ENCODE results near the gene TRIM31.

TRIM31 gene

GRCh38 chr6:30113841-30114240, 951 bp upstream of the TRIM31 start:
- DNase-seq (ENCODE audit: low read depth), result no peak

DNA sequence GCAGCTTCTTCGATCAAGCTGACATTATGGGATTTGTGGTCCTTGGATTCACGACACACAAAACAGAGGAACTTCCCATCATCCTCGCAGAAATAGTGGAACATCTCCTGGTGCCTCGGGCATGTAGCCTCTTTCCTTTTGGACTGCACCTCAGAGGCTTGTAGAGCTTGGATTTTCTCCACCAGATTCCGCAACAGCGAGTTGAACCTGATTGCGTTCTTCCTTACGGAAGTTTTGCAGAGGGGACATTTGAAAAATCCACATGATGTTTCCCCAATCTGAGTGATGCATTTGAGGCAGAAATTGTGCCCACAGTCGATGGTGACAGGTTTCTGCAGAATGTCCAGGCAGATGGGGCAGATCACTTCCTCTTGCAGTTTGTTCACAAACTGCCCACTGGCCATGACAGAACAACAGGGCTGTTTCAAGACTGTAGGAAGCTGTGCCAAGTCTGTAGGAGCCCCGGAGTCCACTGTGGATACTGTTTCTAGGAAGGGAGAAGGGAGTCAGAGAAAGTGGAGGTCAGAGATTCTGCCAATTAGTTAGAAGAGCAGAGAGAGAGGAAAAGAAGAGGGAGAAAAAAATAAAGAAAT, 392 bp downstream of the TRIM31 start:
- DNase-seq (ENCODE audit: low read depth), result no peak

DNA sequence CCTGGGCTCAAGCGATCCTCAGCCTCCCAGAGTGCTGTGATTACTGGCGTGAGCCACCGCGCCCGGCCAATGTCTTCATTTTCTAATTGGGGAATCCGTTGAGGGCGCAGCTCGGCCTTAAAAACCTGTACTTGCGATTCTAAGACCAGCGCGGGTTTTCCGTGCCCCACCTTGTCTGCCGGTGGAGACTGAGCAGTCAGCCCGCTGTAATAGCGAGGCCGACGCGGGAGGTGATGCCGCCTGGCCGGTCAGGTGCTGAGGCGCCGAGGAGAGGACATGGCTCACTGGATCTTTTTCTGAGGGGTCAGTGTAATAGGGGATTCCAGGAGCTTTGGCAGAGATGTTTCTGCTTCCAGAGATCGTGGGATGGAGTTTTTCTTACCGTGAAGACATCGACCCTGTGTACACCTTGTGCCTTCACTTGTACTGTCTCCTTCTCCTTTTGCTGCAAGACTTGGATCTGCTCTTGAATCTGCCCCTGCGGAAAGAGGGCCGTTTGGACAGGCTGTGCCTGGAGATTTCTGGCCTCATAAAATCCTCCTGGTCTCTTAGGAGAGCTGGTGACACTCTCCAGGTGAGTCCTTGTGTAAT, 1.5 kb downstream of the TRIM31 start:
- no peak for DNase-seq (ENCODE audit: low read depth)

DNA sequence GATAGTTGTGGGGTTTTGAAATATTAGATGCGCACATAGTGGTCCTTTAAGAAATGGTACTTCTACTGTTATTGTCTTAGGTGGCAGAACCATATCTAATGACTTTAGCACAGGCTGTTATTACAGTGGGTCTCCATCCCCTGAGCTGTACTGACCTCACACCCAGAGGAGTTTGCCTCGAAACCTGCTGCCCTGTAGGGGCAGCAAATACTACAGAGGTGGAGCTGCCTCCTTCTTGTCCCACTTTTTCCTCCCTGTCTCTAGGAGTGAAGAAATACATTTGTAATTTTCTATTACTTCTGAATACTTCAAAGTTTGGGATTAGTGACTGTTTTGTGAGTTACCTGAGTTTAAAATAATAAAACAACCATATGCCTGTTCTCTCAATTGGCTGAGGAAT, 8.2 kb downstream of the TRIM31 start:
- no peak for DNase-seq (ENCODE audit: low read depth)

GRCh38 chr6:30103872-30104179, 9.1 kb downstream of the TRIM31 start:
- no peak for DNase-seq (ENCODE audit: low read depth)

- DNase-seq (ENCODE audit: low read depth), result peak; percentile 71
These were observed 9.7 kb downstream of the TRIM31 start for GRCh38 chr6:30102970-30103871.

DNA sequence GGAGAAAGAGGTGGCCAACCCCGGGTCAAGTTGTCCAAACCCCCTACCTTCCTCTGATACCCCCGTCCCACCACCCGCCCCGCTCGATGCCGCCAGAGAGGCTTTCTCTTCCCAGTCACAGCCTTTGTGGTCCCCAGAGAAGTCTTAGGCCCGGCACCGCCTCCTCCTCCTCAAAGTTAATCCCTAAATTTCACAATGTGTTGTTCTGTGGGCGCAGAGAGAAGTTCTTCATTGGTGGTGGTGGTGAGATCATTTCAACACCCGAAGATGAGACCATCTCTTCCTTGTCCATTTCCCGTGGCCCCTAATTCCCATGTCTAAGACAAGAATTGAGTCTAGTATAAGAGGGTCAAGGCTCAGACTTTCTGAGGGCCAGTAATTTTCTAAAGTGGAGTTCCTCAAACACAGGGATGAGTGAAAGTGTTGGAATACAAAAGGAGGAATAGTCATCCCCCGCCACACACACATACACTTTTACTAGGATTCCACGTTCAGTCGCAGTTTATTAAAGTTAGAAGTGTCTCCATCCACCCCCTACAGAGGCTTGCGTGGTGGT, 10.4 kb downstream of the TRIM31 start:
- DNase-seq (ENCODE audit: low read depth), result no peak

DNA sequence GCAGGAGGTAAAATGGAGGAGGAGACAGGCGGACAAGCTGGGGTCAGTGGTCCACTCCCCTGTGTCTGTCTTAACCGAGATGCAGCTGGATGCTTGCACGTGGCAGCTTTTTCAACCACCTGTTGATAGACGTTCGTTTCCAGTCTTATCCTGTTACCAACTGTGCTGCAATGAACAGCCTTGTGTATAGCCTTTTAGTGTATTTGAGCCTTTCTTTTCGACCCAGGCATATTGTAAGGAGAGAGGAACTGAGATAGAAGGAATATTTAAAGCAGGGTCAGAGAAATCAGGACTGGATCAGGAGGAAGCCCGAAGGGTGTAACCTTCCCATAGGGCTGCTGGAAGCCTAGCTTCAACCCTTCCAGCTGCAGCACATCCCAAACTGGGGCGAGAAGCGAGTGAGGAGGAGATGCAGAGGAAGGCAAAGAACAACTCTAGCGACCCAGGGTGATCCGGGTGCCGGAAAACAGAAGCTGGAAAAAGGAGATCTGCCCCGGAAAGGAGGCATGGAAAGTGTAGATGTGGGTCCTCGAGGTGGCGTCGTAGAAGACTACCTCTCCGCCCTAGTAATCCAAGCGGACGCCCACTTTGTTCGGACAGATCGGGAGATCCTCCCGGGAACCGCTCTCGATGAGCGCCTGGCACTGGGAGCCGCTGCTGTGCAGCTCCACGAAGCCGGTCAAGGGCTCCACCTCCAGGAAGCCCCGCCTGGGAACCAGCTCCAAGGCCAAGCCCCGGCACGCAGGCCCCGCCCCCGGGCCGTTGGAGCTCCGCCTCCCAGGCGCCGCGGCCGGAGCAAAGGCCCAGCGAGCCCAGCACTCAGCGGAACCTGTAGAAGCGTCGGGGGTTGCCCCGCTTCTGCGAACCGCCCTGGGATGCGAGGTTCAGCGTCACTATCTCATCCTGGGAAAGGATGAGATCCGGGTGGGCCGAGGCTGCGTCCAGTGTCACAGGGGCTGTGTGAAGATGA, 11.2 kb downstream of the TRIM31 start:
- DNase-seq (ENCODE audit: low read depth), result peak; percentile 56

DNA sequence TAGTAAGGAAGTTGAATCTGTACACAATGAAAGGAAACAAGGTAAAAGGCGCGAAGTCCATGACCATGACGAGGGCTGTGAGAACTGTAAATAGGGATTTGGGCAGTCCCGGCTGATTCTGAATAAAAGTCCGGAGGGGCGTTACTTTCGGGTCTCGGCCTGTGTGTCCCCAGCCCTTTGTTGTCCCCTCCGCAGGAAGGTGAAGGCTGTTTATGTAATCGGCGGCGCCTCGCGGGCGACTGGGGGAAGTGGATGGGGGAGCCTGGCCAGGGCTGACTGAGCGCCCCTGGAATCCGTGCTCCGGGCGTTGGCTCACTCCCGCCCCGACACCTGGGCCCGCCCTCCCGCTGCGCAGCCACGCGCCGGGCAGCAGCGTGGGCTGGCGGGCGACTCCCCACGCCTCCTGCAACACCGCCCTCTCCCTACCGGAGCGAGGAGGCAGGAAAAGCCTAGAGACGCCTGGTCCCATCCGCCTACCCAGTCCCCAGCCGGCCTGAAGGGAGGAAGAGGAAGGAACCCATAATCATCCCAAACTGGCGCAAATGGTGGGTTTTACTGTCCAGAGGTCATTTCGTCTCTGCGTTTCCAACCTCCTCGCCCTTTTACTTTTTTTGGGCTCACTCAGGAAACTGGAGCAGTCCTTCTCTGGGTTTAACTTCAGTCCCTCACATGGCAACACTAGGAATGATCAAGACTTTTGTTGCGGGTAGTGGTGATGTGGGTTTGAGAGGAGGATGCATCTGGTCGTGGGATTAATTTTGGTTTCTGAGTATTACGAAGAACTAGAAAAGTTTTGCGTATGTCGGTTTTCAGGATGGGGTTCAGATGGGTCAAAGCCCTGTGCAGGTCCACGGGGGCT, 12.1 kb downstream of the TRIM31 start:
- peak; percentile 9 for DNase-seq (ENCODE audit: low read depth)

DNA sequence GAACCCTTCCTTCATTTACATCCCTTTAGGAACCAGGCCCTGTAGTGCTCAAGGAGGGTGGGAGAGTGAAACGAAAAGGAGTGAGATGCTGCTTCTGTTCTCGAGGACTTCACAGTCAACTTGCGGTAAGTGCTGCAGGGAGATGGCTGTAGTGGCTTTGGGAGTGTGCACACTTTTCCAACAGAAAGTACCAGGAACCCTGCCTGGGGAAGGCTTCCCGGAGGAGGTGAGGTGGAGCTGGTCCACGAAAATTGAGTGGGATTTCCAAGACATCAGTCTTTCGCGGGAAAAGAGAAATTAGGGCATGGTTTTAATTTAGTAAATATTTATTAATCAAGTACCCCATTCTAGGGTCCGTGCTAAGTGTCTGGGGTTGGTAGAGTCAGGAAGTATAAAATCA, 12.7 kb downstream of the TRIM31 start:
- DNase-seq (ENCODE audit: low read depth), result no peak

DNA sequence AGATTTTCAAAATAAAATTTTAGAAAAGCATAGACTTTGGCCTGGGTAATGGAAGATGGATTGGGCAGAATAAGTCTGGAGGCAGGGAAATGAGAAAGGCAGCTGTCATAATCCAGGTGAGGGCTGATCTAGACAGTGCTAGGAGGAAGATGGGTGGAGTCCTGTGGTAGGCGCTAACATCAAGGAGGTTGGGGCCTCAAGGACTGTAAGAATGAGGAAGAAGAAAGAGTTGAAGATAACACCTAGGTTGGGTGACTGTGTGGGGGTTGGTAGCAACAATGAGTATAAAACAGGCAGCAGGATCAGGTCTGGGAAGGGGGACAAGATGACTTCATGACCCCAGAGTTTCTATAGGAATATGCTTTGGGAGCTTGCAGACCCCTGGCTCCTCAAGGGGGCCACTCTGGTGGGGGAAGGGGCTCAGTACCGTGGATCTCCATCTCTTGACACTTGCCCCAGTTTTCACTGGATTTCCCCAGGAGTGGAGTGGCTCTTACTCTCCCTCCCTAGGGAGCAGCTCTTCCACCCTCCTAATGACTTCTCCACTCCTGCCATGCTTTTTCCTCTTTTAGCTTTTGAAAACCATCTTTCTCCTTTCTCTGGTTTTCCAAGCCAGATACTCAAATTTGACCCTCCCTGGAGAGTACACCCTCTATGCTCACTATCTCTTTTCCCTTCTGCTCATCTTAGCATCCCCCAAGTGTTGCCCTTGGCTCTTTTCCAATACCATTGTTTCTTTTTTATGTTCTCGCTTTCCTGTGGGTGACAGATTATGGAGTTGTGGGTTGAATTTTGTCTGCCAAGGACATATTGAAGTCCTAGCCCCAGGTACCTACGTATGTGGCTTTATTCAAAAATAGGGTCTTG, 14.8 kb downstream of the TRIM31 start:
- no peak for DNase-seq (ENCODE audit: low read depth)

DNA sequence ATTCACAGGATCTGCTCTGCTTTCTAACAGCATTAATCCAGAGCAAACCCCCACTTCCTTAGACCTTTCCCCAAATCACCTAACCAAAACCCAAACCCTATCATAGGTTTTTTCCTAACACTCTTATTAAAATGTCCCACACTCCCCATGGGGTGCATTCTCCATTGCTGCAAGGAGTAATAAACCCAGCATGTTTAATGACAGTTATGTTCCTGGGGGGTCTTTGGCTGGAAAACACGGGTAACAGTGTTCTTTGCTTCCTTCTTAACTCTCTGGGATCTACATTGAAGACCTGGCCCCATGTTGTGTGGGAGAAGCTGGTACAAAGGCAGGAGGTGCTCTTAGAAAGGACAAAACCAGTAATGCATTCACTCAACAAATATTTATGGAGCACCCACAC, 16.1 kb downstream of the TRIM31 start:
- no peak for DNase-seq (ENCODE audit: low read depth)

GRCh38 chr6:30093951-30094661, 18.8 kb downstream of the TRIM31 start:
- no peak for DNase-seq (ENCODE audit: low read depth)

DNA sequence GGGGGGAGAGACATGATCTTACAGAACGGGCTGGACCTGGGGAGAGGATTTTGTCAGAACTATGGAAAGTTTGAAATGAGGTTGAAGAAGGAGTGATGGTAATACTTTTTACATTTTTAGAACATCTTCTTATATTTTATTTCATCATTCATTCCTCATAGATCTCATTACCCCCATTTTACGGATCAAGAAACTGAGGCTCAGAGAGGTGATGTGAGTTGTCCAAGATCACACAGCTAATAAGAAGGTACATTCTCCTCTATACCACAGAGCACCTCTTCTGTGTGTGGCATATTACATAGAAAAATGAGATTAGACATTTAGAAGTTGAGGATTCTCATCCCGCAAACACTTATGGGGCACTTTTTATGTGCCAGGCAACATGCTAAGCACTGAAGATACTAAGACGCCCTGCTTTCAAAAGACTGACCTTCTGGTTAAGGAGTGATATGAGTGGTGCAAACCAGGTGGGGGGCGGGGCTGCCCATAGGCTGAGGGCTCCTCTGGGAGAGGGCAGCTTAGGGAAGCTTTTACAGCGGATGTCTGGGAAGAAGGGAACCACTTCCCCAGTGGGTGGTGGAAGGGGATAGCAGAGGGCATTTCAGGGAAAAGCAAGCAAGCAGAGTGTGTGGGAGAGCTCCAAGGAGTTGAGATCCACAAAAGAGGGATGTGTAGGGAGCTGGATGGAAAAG, 19.9 kb downstream of the TRIM31 start:
- DNase-seq (ENCODE audit: low read depth), result no peak

DNA sequence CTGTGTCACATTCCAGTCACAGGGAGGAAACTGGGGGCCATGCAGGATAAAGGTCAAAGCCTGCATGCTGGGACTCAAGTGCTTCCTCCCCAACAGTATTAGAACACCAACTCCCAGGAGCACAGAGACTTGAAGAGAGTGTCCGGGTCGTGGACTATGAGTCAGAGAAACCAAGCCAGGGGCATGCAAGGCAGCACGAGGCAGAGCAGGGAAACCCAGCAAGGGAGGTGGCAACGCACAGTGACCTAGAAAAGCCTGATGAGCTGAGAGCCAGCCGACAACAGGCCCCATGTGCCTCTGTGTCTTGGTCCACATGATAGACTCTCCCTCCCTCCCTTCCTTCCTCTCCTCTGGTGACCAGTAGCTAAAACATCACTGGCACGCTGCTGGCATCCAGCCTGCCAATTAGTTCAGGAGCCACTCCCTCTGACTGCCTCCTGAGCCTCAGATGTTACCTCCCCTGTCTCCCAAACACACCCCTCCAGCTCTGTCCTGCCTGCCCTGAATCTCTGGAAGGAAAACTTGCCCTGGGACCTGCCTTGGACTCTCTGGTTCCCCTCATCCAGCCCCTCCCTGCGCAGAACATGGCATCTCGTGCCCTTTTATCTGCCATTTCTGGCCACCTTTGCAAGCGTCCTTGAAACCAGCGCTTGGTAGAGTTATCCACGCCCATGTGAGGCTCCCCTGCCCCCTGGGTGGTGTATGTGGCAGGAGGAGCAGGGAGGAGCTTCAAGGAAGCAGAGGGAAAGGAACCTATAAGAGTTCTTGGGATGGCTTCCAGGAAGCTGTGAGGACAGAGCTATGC, 21.1 kb downstream of the TRIM31 start:
- no peak for DNase-seq (ENCODE audit: low read depth)

DNA sequence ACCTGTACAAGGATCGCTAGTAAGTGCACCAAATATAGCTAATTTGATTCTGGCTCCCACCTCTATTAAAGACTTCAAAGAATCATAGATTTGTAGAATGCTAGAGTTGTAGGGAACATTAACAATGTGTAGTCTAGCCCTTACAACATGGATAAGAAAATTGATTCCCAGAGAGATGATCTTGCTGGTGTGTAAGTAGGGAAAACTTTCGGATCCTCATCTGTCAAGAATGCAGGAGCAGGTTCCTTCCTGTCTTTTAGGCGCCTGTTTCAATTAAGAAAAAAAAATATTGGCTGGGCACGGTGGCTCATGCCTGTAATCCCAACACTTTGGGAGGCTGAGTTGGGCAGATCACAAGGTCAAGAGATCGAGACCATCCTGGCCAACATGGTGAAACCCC, 25.0 kb downstream of the TRIM31 start:
- DNase-seq (ENCODE audit: low read depth), result no peak

GRCh38 chr6:30077218-30077617, 35.7 kb downstream of the TRIM31 start:
- no peak for DNase-seq (ENCODE audit: low read depth)

Data from activated T-helper 9 cell treated with anti-CD3 and anti-CD28 coated beads, Interleukin-2, amount 50 U/mL, for 16 hours (primary cell).